ENCODE data around the gene CCDC175. TPM values are rescaled to one million over a fixed set of nuclear protein-coding genes. Genes with fewer than 3 reads are reported as not detected.

The CCDC175 gene
- total RNA-seq, 1 donor from 2014 or later: not detected

Other genes with a start within 250 kb of the CCDC175 start
- 2.0 TPM for gene GPR135, start 111.4 kb downstream of the CCDC175 start, total RNA-seq
- 11.3 TPM for gene L3HYPDH, start 92.4 kb downstream of the CCDC175 start, total RNA-seq
- gene JKAMP, start 92.3 kb downstream of the CCDC175 start, total RNA-seq: 27.8 TPM